Measurements from ENCODE around the gene OR5M11.

The OR5M11 gene

DNA sequence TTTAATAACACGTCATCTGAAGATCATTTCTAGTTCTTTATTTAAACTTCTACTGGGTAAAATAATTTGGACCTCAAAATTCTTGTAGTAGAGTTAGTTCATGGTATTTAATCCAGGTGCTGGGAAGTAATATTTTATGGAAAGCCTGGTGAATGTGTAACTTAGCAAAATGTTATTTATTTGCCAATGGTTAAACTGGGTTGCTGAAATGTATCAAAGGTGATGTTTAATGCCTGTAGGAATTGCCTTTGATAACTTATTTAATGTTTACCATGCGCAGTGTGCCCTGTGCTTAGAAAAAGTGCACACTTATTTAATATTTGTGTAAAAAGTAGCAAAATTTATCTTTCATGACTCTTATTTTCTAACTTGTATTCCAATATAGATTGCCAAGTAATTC lies 11.2 kb downstream of the OR5M11 start:
- no peak for TF ChIP-seq ZFX (IDR thresholded peaks at IDR 0.05)
- TF ChIP-seq, protein P1, sequence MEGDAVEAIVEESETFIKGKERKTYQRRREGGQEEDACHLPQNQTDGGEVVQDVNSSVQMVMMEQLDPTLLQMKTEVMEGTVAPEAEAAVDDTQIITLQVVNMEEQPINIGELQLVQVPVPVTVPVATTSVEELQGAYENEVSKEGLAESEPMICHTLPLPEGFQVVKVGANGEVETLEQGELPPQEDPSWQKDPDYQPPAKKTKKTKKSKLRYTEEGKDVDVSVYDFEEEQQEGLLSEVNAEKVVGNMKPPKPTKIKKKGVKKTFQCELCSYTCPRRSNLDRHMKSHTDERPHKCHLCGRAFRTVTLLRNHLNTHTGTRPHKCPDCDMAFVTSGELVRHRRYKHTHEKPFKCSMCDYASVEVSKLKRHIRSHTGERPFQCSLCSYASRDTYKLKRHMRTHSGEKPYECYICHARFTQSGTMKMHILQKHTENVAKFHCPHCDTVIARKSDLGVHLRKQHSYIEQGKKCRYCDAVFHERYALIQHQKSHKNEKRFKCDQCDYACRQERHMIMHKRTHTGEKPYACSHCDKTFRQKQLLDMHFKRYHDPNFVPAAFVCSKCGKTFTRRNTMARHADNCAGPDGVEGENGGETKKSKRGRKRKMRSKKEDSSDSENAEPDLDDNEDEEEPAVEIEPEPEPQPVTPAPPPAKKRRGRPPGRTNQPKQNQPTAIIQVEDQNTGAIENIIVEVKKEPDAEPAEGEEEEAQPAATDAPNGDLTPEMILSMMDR (conservative IDR thresholded peaks at IDR 0.05), result no peak
- H3K27ac ChIP-seq, result no peak overlapping the region

DNA sequence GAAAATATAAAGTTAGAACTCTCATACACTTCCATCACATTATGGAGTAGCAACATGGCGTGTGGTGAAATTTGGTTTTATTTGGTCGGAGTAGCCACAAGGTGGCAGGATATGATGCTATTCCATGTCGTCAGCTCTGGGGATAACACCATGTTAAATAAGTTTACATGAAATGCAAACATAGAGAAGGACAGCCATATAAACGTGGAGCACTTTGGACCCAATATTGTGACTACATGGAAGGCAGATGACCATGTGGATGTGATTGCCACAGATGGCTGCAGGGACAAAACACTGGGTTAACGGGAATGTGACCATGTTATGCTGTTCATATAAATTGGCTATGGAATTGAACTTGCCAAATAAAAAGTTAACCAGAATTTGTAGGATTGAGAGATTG lies 21.0 kb downstream of the OR5M11 start:
- TF ChIP-seq ZFX (IDR thresholded peaks at IDR 0.05), result no peak
- TF ChIP-seq, protein P1 (conservative IDR thresholded peaks at IDR 0.05), result peak; percentile 71
- no peak overlapping the region for H3K27ac ChIP-seq

DNA sequence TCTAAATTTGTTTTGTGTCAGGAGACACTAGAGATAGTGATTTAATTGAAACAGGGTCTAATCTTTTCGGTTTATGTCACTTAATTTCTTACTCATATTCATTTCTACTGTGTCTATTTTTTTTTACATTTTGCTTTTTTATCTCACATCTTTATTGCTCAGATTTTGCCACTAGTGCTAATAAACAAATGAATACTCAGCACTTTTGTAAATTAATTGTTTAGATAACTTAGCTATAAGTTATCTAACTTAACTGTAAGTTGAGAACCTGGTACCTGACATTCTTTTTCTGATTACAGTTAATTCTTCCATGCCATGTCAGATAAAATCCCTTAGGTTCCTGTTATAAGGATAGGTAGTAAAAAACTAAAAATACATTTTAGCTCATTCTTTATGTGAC lies 29.8 kb downstream of the OR5M11 start:
- no peak overlapping the region for H3K27ac ChIP-seq
- TF ChIP-seq ZFX (IDR thresholded peaks at IDR 0.05), result no peak
- TF ChIP-seq, protein P1 (conservative IDR thresholded peaks at IDR 0.05), result no peak

DNA sequence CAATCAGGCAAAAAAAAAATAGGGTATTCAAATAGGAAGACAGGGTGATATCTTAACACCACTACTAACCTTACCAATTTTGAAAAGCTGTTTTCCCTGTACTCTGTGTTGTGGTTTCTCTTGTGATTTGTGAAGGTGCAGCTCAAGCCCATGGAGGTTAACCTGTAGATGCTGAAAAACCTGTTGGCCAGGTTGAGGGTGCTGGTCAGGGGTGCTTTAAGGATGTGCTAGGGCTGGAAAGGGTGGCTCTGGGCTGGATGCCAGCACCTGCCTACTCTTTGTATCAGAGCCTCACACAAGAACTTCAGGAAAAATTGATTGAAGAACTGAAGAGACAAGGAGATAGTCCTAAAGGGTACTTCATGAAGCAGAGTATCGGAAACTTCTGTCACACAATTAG lies 33.6 kb downstream of the OR5M11 start:
- H3K27ac ChIP-seq, result no peak overlapping the region
- TF ChIP-seq ZFX (IDR thresholded peaks at IDR 0.05), result no peak
- TF ChIP-seq, protein P1 (conservative IDR thresholded peaks at IDR 0.05), result no peak

DNA sequence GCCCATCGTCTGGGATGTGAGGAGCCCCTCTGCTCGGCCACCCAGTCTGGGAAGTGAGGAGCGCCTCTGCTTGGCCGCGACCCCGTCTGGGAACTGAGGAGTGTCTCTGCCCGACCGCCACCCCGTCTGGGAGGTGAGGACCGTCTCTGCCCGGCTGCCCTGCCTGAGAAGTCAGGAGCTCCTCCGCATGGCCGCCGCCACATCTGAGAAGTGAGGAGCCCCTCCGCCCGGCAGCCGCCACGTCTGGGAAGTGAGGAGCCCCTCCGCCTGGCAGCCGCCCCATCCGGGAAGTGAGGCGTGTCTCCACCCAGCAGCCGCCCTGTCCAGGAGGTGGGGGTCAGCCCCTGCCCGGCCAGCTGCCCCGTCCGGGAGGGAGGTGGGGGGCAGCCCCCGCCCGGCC lies 46.0 kb downstream of the OR5M11 start:
- TF ChIP-seq ZFX (IDR thresholded peaks at IDR 0.05), result no peak
- TF ChIP-seq, protein P1 (conservative IDR thresholded peaks at IDR 0.05), result no peak
- no peak overlapping the region for H3K27ac ChIP-seq

DNA sequence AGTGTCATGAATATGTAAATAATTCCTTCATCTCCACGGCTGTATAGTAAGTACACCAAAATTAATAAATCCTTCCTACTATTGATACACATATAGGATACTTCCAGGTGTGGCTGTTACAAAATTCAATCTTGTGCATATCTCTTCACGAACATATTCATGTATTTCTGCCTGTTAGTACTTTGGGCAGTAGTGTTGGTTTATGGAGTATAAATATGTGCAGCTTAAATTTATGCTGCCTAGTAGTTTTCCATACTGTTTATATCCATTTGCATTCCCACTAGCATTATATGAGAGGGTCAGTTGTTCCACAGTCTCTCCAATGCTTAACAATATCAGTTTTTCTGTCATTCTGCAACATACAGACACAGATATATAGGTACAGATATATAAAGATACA lies 47.9 kb downstream of the OR5M11 start:
- H3K27ac ChIP-seq, result no peak overlapping the region
- TF ChIP-seq, protein P1 (conservative IDR thresholded peaks at IDR 0.05), result no peak
- TF ChIP-seq ZFX (IDR thresholded peaks at IDR 0.05), result no peak
